Right renal pelvis (tissue), 4 donors: ENCODE measurements around the gene NSMCE1. TPM values are rescaled to one million over a fixed set of nuclear protein-coding genes. Genes with fewer than 3 reads are reported as not detected.

Experiments used
- DNase-seq, 4 donors: peaks; one replicate each; pipeline ENCODE4 v3.0.0-alpha.2; 2013; ENCODE audit warnings: low read depth in 4 of 4, low spot score in 3 of 4, missing footprints in 1 of 4
- polyA plus RNA-seq, 4 donors: library from polyadenylated mRNA; unstranded; fragments of 120-200 nt; gene quantifications; one replicate each; pipeline ENCODE4 v1.2.1, GENCODE V29; 2013; ENCODE audit not compliant: insufficient read length in 4 of 4

NSMCE1 gene
- polyA plus RNA-seq, 4 donors = 80.0 to 96.3 (median 82.3) TPM

GRCh38 chr16:27199736-27200135 is 68.8 kb downstream of the NSMCE1 start:
- no peak for DNase-seq

GRCh38 chr16:27199235-27199586 is 69.4 kb downstream of the NSMCE1 start:
- no peak for DNase-seq

DNA sequence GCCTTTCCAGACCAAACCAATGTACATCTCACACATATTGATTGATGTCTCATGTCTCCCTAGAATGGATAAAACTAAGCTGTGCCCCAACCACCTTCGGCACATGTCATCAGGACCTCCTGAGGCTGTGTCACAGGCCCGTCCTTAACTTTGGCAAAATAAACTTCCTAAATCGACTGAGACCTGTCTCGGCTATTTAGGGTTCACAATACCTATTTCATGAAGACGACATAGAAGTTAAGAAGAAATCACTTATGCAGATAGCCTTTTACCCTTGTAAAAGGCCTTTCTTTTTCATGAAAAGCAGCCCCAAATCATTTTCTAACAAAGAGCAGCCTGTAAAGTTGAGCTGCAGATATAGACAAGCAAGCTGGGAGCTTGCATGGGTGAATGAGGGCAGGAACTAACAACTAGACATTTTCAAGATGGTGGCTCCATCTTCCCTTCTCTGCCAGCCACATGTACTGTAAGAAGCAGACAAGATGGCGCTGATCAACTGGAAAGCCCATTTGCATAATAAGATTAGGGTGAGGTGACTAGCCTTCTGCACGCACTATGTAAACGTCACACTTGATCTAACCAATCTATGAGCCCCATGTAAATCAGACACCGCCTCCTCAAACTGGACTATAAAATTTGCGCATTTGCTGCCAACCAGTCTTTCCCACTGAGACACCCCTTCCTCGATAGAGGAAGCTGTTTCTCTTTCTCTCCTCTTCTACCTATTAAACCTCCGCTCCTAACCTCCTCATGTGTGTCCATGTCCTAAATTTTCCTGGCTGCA is 69.9 kb downstream of the NSMCE1 start:
- DNase-seq = no peak

DNA sequence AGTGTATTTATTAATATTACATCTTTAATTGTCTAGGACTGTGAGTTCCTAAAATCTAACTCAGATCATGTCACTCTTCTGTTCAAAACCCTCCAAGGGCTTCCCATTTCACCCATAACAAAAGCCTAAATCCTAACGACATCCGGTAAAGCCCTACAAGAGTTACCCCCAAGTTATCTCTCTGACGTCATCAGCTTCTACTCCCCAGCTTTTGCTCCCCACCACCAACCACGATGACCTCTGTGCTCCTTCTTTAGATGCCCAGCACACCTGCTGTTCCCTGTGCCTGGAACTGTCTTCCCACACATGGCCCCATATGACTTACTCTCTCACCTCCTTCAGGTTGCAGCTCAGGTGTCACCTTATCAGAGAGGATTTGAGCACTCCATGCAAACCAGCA is 71.6 kb downstream of the NSMCE1 start:
- no peak for DNase-seq

DNA sequence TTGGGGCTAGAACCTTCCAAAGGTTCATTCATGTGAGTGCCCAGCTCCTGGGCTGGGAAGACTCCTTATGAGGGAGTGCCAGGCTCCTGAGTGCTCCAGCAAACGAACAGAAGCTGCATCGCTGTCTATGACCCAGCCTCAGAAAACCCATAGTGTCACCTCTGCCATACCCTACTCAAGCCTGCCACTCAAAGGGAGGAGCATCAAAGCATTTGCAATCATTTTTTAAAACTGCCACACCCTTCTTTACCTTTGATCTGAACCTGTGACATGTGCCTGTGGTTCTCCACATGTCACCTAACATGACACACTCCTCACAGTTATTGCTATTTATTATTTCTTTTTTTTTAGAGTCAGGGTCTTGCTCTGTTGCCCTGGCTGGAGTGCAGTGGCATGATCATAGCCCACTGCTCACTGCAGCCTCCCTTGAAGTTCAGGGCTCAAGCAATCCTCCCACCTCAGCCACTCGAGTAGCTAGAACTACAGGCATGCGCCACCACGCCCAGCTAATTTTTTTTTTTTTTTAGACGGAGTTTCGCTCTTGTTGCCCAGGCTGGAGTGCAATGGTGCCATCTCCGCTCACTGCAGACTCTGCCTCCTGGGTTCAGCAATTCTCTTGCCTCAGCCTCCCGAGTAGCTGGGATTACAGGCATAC is 72.5 kb downstream of the NSMCE1 start:
- no peak for DNase-seq

- no peak for DNase-seq
Observed at GRCh38 chr16:27195076-27195741, 73.4 kb downstream of the NSMCE1 start.

GRCh38 chr16:27193300-27193990 is 75.1 kb downstream of the NSMCE1 start:
- no peak for DNase-seq

DNA sequence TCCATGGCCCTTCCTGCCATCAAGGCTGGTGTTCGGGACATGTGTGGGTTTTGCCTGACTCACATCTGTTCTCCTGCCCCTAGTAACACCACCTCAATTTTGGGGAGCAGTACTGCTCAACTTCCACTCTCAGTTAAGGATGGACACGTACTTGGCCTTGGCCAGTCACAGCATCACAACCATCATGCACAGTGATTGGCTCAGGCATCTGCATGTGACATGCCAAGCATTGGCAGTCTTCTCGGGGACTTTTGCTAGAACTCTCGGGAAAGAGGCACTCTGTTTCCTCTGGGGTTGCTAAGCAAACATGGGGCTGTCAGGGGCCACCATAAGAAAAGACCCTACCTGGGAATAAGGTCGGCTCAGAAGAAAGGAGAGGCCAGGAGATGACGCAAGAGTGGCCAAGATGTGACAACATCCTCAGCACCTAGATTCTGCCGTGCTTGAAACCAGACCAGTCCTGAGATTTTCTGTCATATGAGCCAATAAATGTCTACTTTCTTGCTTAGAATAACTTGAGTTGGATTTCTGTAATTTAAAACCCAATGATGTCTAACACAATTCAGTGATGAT is 77.1 kb downstream of the NSMCE1 start:
- no peak for DNase-seq

GRCh38 chr16:27190316-27190871 is 78.2 kb downstream of the NSMCE1 start:
- no peak for DNase-seq

DNA sequence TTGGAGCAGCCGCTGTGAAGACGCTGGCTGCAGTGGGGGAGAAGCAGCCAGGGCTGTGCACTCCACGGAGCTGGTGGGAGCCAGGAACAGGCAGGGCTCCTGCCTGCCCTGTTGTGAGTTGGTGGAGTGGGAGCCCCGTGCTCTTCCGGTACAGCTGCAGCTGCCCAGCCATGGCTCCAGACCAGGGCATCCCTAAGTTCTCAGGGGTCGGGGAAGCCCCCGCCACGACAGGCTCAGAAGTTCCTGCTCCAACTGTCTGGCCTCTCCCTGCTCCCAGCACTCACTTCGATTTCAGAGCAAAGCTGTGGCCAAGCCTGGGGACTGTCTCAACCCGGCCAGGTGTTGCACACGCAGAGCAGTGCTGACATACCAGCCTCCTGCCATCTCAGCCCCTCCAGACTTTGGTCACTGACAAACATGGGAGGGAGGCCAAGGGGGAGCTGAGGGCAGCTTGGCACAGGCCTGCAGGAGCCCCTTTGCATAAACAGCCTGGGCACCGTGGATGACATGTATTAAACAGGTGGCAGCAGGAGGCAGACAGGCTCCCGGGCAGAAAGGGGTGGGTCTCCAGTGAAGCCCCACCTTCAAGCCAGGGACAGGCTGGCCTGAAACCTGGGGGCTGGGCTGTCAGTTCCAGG is 79.1 kb downstream of the NSMCE1 start:
- DNase-seq = no peak

- DNase-seq = no peak
Observed at GRCh38 chr16:27188633-27189032, 79.9 kb downstream of the NSMCE1 start.

GRCh38 chr16:27185776-27186130 is 82.8 kb downstream of the NSMCE1 start:
- no peak for DNase-seq

DNA sequence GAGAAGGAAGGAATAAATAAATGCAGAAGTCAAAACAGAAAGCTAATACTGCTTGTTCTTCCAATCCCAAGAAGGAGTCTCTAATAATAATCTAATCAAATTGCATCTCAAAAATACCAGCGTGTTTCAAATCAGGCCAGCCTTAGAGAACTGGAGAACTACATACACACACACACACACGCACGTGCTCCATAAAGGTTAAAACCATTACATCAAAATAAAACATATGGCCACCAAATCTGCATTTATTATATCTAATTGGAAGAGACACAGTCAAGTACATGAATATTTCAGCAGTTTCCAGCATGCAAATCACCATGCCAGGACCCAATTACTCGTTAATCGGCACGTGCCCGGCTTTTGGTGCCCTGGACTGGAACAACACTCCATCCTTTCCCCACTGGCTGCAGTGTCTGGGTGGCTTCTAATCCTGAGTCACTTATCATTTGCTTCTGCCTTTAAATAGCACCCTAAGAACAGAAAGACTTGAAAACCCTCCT is 85.6 kb downstream of the NSMCE1 start:
- DNase-seq = no peak

GRCh38 chr16:27181019-27181790 is 87.4 kb downstream of the NSMCE1 start:
- no peak for DNase-seq

GRCh38 chr16:27179500-27180072 is 89.0 kb downstream of the NSMCE1 start:
- peak in 1 of 4 donors; percentile 48 for DNase-seq

DNA sequence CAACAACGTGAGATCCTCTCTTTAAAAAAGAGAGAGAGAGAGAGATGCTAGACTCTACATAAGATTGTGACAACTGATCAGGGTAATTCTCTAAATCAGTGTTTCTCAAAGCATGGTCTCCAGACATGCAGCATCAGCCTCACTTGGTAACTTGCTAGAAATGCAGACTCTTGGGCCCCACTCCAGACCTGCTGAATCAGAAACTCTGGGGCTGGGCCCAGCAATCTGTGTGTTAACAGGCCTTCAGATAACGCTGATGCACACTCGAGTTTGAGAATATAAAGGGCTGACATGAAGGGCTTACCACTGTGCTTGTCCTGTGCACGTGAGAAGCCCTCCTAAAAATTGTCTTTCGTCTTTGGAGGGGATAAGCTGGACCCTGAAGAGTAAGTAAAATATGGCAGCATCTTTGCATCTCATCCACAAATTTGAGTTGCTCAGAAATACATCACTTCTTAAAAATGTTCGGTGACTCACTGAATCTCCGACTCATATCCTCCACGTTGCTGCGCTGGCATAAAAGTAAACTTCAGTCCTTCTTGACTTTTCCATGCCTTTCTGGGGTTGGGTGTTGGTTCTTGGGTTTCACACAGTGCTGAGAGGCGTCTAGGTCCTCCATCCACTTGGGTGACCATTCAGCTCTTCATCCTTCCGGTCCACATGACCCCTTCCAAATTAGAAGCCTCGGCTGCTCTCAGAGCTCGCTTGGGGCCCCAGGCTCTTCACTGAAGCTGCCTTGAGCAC is 91.4 kb downstream of the NSMCE1 start:
- no peak for DNase-seq

GRCh38 chr16:27175888-27176287 is 92.7 kb downstream of the NSMCE1 start:
- DNase-seq = no peak
